HCT116 (cell line): ENCODE results near the gene TMEM123. TPM values are rescaled to one million over a fixed set of nuclear protein-coding genes. Genes with fewer than 3 reads are reported as not detected.

Experiments
- ELF1 ChIP-seq: IDR thresholded peaks from 2 replicates; pipeline ENCODE4 v1.6.1; 2012; ENCODE audit warnings: low read depth, borderline replicate concordance
- EZH2phosphoT487 ChIP-seq: fragments of 200-600 bp; IDR thresholded peaks from 2 replicates; pipeline ENCODE4 v1.6.1; 2018; ENCODE audit warnings: antibody characterized with exemption, borderline replicate concordance
- SRF ChIP-seq: IDR thresholded peaks from 2 replicates; pipeline ENCODE4 v1.6.1; 2012; ENCODE audit warnings: low read depth
- ZNF274 ChIP-seq: fragments of 200-500 bp; sonication (Bioruptor generic); IDR thresholded peaks from 2 replicates; pipeline ENCODE4 v1.6.1; 2014; ENCODE audit warnings: mild to moderate bottlenecking, low read depth, low read length, inconsistent platforms
- total RNA-seq: library from RNA; stranded (reverse); gene quantifications from one replicate; pipeline ENCODE4 v1.2.1, GENCODE V29; 2021; ENCODE audit not compliant: unreplicated experiment
- TF ChIP-seq, protein P1 (sequence below): IDR thresholded peaks from 2 replicates; pipeline ENCODE4 v1.6.1; 2012; ENCODE audit warnings: low read depth
- TF ChIP-seq, protein P2 (sequence below), 3 experiments: fragments of 200-600 bp in 1 of 3; sonication (generic) in 1 of 3; IDR thresholded peaks in 2 of 3; conservative IDR thresholded peaks in 1 of 3; 2 replicates each; pipeline ENCODE4 v1.5.1; 2012 to 2017; ENCODE audit warnings: low read depth in 2 of 3, low read length in 2 of 3, antibody characterized with exemption in 1 of 3, borderline replicate concordance in 1 of 3, control low read depth in 1 of 3, mild to moderate bottlenecking in 1 of 3, mixed read lengths in 1 of 3, mixed run types in 1 of 3, moderate library complexity in 1 of 3; ENCODE audit not compliant: insufficient read depth in 1 of 3
- TF ChIP-seq, protein P3 (sequence below): IDR thresholded peaks from 2 replicates; pipeline ENCODE4 v1.6.1; 2012

Gene TMEM123
- total RNA-seq, 1 experiment from 2014 or later: 217 TPM

DNA sequence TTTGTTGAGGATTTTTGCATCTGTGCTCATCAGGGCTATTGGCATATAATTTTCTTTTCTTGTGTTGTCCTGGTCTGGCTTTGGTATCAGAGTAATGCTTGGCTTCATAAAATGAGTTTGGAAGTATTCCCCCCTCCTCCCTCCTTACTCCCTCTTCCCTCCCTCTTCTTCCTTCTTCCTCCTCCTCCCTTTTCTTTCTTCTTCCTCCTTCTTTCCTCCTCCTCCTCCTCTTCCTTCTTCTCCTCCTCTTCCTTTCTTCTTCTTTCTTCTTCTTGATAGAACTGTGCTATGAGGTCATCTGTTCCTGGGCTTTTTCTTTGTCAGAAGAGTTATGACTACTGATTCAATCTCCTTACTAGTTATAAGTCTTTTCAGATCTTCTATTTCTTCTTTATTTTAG is 95.4 kb downstream of the TMEM123 start (continued):
- TF ChIP-seq, protein P1, sequence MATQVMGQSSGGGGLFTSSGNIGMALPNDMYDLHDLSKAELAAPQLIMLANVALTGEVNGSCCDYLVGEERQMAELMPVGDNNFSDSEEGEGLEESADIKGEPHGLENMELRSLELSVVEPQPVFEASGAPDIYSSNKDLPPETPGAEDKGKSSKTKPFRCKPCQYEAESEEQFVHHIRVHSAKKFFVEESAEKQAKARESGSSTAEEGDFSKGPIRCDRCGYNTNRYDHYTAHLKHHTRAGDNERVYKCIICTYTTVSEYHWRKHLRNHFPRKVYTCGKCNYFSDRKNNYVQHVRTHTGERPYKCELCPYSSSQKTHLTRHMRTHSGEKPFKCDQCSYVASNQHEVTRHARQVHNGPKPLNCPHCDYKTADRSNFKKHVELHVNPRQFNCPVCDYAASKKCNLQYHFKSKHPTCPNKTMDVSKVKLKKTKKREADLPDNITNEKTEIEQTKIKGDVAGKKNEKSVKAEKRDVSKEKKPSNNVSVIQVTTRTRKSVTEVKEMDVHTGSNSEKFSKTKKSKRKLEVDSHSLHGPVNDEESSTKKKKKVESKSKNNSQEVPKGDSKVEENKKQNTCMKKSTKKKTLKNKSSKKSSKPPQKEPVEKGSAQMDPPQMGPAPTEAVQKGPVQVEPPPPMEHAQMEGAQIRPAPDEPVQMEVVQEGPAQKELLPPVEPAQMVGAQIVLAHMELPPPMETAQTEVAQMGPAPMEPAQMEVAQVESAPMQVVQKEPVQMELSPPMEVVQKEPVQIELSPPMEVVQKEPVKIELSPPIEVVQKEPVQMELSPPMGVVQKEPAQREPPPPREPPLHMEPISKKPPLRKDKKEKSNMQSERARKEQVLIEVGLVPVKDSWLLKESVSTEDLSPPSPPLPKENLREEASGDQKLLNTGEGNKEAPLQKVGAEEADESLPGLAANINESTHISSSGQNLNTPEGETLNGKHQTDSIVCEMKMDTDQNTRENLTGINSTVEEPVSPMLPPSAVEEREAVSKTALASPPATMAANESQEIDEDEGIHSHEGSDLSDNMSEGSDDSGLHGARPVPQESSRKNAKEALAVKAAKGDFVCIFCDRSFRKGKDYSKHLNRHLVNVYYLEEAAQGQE: no peak
- no peak for TF ChIP-seq EZH2phosphoT487
- TF ChIP-seq, protein P2, sequence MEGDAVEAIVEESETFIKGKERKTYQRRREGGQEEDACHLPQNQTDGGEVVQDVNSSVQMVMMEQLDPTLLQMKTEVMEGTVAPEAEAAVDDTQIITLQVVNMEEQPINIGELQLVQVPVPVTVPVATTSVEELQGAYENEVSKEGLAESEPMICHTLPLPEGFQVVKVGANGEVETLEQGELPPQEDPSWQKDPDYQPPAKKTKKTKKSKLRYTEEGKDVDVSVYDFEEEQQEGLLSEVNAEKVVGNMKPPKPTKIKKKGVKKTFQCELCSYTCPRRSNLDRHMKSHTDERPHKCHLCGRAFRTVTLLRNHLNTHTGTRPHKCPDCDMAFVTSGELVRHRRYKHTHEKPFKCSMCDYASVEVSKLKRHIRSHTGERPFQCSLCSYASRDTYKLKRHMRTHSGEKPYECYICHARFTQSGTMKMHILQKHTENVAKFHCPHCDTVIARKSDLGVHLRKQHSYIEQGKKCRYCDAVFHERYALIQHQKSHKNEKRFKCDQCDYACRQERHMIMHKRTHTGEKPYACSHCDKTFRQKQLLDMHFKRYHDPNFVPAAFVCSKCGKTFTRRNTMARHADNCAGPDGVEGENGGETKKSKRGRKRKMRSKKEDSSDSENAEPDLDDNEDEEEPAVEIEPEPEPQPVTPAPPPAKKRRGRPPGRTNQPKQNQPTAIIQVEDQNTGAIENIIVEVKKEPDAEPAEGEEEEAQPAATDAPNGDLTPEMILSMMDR (IDR thresholded peaks at IDR 0.05 in 2 of 3, conservative IDR thresholded peaks at IDR 0.05 in 1 of 3; ENCODE audit: borderline replicate concordance in 1 of 3, insufficient read depth in 1 of 3, low read depth in 2 of 3, low read length in 2 of 3): no peak
- TF ChIP-seq SRF: no peak
- TF ChIP-seq, protein P3, sequence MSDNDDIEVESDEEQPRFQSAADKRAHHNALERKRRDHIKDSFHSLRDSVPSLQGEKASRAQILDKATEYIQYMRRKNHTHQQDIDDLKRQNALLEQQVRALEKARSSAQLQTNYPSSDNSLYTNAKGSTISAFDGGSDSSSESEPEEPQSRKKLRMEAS: no peak
- no peak for TF ChIP-seq ZNF274
- no peak for TF ChIP-seq ELF1
